GM23248 (cell line): ENCODE data around the gene CENPU. TPM values are rescaled to one million over a fixed set of nuclear protein-coding genes. Genes with fewer than 3 reads are reported as not detected.
A peak's percentile ranks its signal among the peaks of the same experiment; 100 is the strongest.
"Not testable (repeated sequence)": the region's sequence is repeated elsewhere in the genome, so short reads cannot be mapped to it uniquely, and the experiment has no call there.

Source experiments
- DNase-seq: peaks from one replicate; pipeline ENCODE4 v3.0.0-alpha.2; 2015
- H2AFZ ChIP-seq: fragments of 200-600 bp; sonication (generic); 2 replicates; pipeline ENCODE4 v1.6.1; 2016; ENCODE audit warnings: antibody characterized with exemption
- H3F3A ChIP-seq: fragments of 200-600 bp; sonication (generic); 2 replicates; pipeline ENCODE4 v1.6.1; 2016; ENCODE audit warnings: mild to moderate bottlenecking, antibody characterized with exemption, mixed run types; ENCODE audit not compliant: insufficient read depth
- H3K27ac ChIP-seq: fragments of 200-600 bp; sonication (generic); 2 replicates; pipeline ENCODE4 v1.5.1; 2016; ENCODE audit warnings: mild to moderate bottlenecking
- H3K27me3 ChIP-seq: fragments of 200-600 bp; sonication (generic); replicated peaks from 2 replicates; pipeline ENCODE4 v1.6.1; 2016; ENCODE audit warnings: mild to moderate bottlenecking; ENCODE audit not compliant: insufficient read depth
- H3K36me3 ChIP-seq: fragments of 200-600 bp; sonication (generic); 2 replicates; pipeline ENCODE4 v1.6.1; 2016; ENCODE audit warnings: low read depth, mild to moderate bottlenecking
- H3K4me1 ChIP-seq: fragments of 200-600 bp; sonication (generic); 2 replicates; pipeline ENCODE4 v1.6.1; 2016; ENCODE audit warnings: mild to moderate bottlenecking; ENCODE audit not compliant: insufficient read depth
- H3K4me2 ChIP-seq: fragments of 200-600 bp; sonication (generic); one replicate; pipeline ENCODE4 v1.6.1; 2016; ENCODE audit warnings: mild to moderate bottlenecking; ENCODE audit not compliant: unreplicated experiment
- H3K4me3 ChIP-seq: fragments of 200-600 bp; sonication (generic); 2 replicates; pipeline ENCODE4 v1.5.1; 2016; ENCODE audit warnings: mild to moderate bottlenecking
- H3K79me2 ChIP-seq: fragments of 200-600 bp; sonication (generic); 2 replicates; pipeline ENCODE4 v1.6.1; 2016; ENCODE audit warnings: mild to moderate bottlenecking; ENCODE audit not compliant: insufficient read depth
- H3K9ac ChIP-seq: fragments of 200-600 bp; sonication (generic); 2 replicates; pipeline ENCODE4 v1.6.1; 2016; ENCODE audit warnings: mild to moderate bottlenecking
- H3K9me2 ChIP-seq: fragments of 200-600 bp; sonication (generic); 2 replicates; pipeline ENCODE4 v1.6.1; 2016; ENCODE audit warnings: mixed run types, mild to moderate bottlenecking, moderate library complexity; ENCODE audit not compliant: insufficient read depth
- H3K9me3 ChIP-seq: fragments of 200-600 bp; sonication (generic); one replicate; pipeline ENCODE4 v1.6.1; 2017; ENCODE audit warnings: low read depth
- H4K20me1 ChIP-seq: fragments of 200-600 bp; sonication (generic); 2 replicates; pipeline ENCODE4 v1.6.0; 2016; ENCODE audit not compliant: insufficient read depth
- EZH2 ChIP-seq: fragments of 200-600 bp; sonication (generic); IDR thresholded peaks from 2 replicates; pipeline ENCODE4 v1.6.1; 2018; ENCODE audit warnings: antibody characterized with exemption, mild to moderate bottlenecking; ENCODE audit not compliant: insufficient read depth, poor library complexity, severe bottlenecking
- EZH2phosphoT487 ChIP-seq: fragments of 200-600 bp; sonication (generic); IDR thresholded peaks from 2 replicates; pipeline ENCODE4 v1.6.1; 2018; ENCODE audit warnings: antibody characterized with exemption, moderate library complexity, mild to moderate bottlenecking, low read depth; ENCODE audit not compliant: insufficient read depth
- WGBS, 2 experiments: methylation state at CpG; one replicate each; pipeline ENCODE4 v1.1.6; 2015 to 2017; ENCODE audit warnings: low lambda C conversion rate in 2 of 2, low coverage in 1 of 2; ENCODE audit errors: missing lambda C conversion rate in 2 of 2; 5-methylcytosine and 5-hydroxymethylcytosine counted together
- in situ Hi-C: fragments of 300-500 bp; cut with MboI; formaldehyde crosslinking; loops from 2 replicates; pipeline ENCODE4 v1.15.0; 2020
- polyA plus RNA-seq: library from polyadenylated mRNA; unstranded; fragments of >200 nt; fragmentation: Nextera tagmentation; extraction: Ambion mirVana; gene quantifications from 2 replicates; pipeline ENCODE4 v1.2.1, GENCODE V29; 2016
- total RNA-seq: library from RNA; depleted of rRNA; stranded (reverse); fragments of >200 nt; shearing (Covaris generic); gene quantifications from 2 replicates; pipeline ENCODE4 v1.2.3, GENCODE V29; 2014

CENPU gene
- total and polyA plus RNA-seq, 2 experiments from 2014 or later, result 8.5 to 15.7 TPM

GRCh38 chr4:184740980-184741391, 7.1 kb upstream of the CENPU start:
- Histone ChIP-seq H3K27ac (no peak overlapping the region), H3K4me1 (peaks cover 2% of the 10 kb centered on the region), H4K20me1 (no peaks in the 10 kb centered on the region), H2AFZ (no peak overlapping the region), H3K4me2 (no peak overlapping the region), H3K27me3 (no peaks in the 10 kb centered on the region), H3K79me2 (no peaks in the 10 kb centered on the region), H3K9me3 (no peaks in the 10 kb centered on the region), H3F3A (peaks cover 5% of the 10 kb centered on the region), H3K36me3 (no peaks in the 10 kb centered on the region), H3K4me3 (no peak overlapping the region), H3K9ac (no peak overlapping the region), H3K9me2 (no peaks in the 10 kb centered on the region)
- WGBS, 2 experiments, result 80 to 90% methylated on average over 17 to 20 of the region's 20 CpGs
- TF ChIP-seq EZH2, result no peak
- TF ChIP-seq EZH2phosphoT487, result no peak
- in situ Hi-C loops, result loop anchor here (10.0 kb wide), 1 partner anchor 264 kb away; no protein-coding TSS in a partner anchor
- DNase-seq, result no peak

- H3K9me3 ChIP-seq, H3K9ac ChIP-seq, H3K4me1 ChIP-seq, H3K4me2 ChIP-seq, H2AFZ ChIP-seq, H3K4me3 ChIP-seq, in situ Hi-C loops, H3K27me3 ChIP-seq, H3K36me3 ChIP-seq, H3K9me2 ChIP-seq, H4K20me1 ChIP-seq, H3K79me2 ChIP-seq, DNase-seq, H3F3A ChIP-seq, H3K27ac ChIP-seq: not testable (repeated sequence)
- WGBS, 2 experiments, result 60 to 69% methylated on average over 1 of the region's 1 CpG
These were observed 5.7 kb upstream of the CENPU start for GRCh38 chr4:184739575-184739974.

GRCh38 chr4:184734758-184735157, 862 bp upstream of the CENPU start:
- H3K27me3 ChIP-seq, result no peaks in the 10 kb centered on the region
- H3F3A ChIP-seq, result no peaks in the 10 kb centered on the region
- no peak for DNase-seq
- H3K4me1 ChIP-seq, result 0 out of 2 replicates have a peak, but pooled peaks cover 5% of the 10 kb centered on the region
- no peaks in the 10 kb centered on the region for H3K9me2 ChIP-seq
- H3K36me3 ChIP-seq, result no peaks in the 10 kb centered on the region
- no peaks in the 10 kb centered on the region for H4K20me1 ChIP-seq
- H3K4me3 ChIP-seq, result peak overlapping the region; percentile 90
- 59 to 68% methylated on average over 6 of the region's 6 CpGs for WGBS, 2 experiments
- peak overlapping the region; percentile 93 for H2AFZ ChIP-seq
- peaks cover 9% of the 10 kb centered on the region; the same call in 1 of the 2 replicates for H3K79me2 ChIP-seq
- no peak overlapping the region for H3K27ac ChIP-seq
- H3K9me3 ChIP-seq, result no peaks in the 10 kb centered on the region
- peak overlapping the region; percentile 67 for H3K9ac ChIP-seq
- in situ Hi-C loops, result no loop called here
- TF ChIP-seq EZH2, result no peak
- no peak for TF ChIP-seq EZH2phosphoT487
- H3K4me2 ChIP-seq, result peak overlapping the region; percentile 74

- no peak for TF ChIP-seq EZH2phosphoT487
- TF ChIP-seq EZH2, result no peak
- H3K27ac ChIP-seq, result no peak overlapping the region
- no peaks in the 10 kb centered on the region for H3K9me2 ChIP-seq
- H3K4me2 ChIP-seq, result peak overlapping the region; percentile 98
- no peaks in the 10 kb centered on the region for H3K9me3 ChIP-seq
- H2AFZ ChIP-seq, result peak overlapping the region; percentile 93
- in situ Hi-C loops, result no loop called here
- peak overlapping the region; percentile 90 for H3K4me3 ChIP-seq
- peak; percentile 71 for DNase-seq
- H4K20me1 ChIP-seq, result no peaks in the 10 kb centered on the region
- no peaks in the 10 kb centered on the region for H3K27me3 ChIP-seq
- no peaks in the 10 kb centered on the region for H3K36me3 ChIP-seq
- H3K79me2 ChIP-seq, result peaks cover 9% of the 10 kb centered on the region; the same call in 1 of the 2 replicates
- 25 to 36% methylated on average over 4 of the region's 4 CpGs for WGBS, 2 experiments
- no peaks in the 10 kb centered on the region for H3F3A ChIP-seq
- H3K9ac ChIP-seq, result peak overlapping the region; percentile 84
- 0 out of 2 replicates have a peak, but pooled peaks cover 5% of the 10 kb centered on the region for H3K4me1 ChIP-seq
These were observed 1.8 kb downstream of the CENPU start for GRCh38 chr4:184732126-184732525.

GRCh38 chr4:184731056-184731455, 2.8 kb downstream of the CENPU start:
- Histone ChIP-seq H3K4me1 (0 out of 2 replicates have a peak, but pooled peaks cover 5% of the 10 kb centered on the region), H2AFZ (peak overlapping the region; percentile 93), H3K9ac (no peak overlapping the region), H3K4me2 (no peak overlapping the region), H3K9me3 (no peaks in the 10 kb centered on the region), H3F3A (no peaks in the 10 kb centered on the region), H3K79me2 (peaks cover 9% of the 10 kb centered on the region; the same call in 1 of the 2 replicates), H3K9me2 (no peaks in the 10 kb centered on the region), H3K27ac (no peak overlapping the region), H3K4me3 (no peak overlapping the region), H3K27me3 (no peaks in the 10 kb centered on the region), H3K36me3 (no peaks in the 10 kb centered on the region), H4K20me1 (no peaks in the 10 kb centered on the region)
- no peak for DNase-seq
- in situ Hi-C loops, result no loop called here
- WGBS, 2 experiments, result 72 to 77% methylated on average over 6 of the region's 6 CpGs
- TF ChIP-seq EZH2phosphoT487 (no peak), EZH2 (no peak)
